DND-41 (cell line): ENCODE measurements around the gene YIPF7.

Experiments used
- EZH2 ChIP-seq: IDR thresholded peaks from 3 replicates; pipeline ENCODE4 v1.6.1; 2012; ENCODE audit warnings: borderline replicate concordance, low read depth, mild to moderate bottlenecking, moderate library complexity, low read length, inconsistent platforms; ENCODE audit not compliant: severe bottlenecking
- TF ChIP-seq, protein P1 (sequence below): IDR thresholded peaks from 2 replicates; pipeline ENCODE4 v1.5.1; 2012; ENCODE audit warnings: borderline replicate concordance, low read length, moderate library complexity, mild to moderate bottlenecking; ENCODE audit not compliant: poor library complexity, severe bottlenecking; ENCODE audit errors: extremely low read depth

GRCh38 chr4:44679060-44679459 lies 27.6 kb upstream of the YIPF7 start:
- no peak for TF ChIP-seq EZH2
- TF ChIP-seq, protein P1, sequence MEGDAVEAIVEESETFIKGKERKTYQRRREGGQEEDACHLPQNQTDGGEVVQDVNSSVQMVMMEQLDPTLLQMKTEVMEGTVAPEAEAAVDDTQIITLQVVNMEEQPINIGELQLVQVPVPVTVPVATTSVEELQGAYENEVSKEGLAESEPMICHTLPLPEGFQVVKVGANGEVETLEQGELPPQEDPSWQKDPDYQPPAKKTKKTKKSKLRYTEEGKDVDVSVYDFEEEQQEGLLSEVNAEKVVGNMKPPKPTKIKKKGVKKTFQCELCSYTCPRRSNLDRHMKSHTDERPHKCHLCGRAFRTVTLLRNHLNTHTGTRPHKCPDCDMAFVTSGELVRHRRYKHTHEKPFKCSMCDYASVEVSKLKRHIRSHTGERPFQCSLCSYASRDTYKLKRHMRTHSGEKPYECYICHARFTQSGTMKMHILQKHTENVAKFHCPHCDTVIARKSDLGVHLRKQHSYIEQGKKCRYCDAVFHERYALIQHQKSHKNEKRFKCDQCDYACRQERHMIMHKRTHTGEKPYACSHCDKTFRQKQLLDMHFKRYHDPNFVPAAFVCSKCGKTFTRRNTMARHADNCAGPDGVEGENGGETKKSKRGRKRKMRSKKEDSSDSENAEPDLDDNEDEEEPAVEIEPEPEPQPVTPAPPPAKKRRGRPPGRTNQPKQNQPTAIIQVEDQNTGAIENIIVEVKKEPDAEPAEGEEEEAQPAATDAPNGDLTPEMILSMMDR = no peak
